Heart right ventricle (tissue), 16 donors: Measurements from ENCODE around the gene DIAPH3. TPM values are rescaled to one million over a fixed set of nuclear protein-coding genes. Genes with fewer than 3 reads are reported as not detected.

Experiments
- ATAC-seq, 8 donors: fragments of 200-7000 bp; cut with Tn5 transposase; one replicate each; pipeline ENCODE4 v1.9.1; 2020; ENCODE audit warnings: mild to moderate bottlenecking in 8 of 8, moderate library complexity in 8 of 8, moderate number of reproducible peaks in 1 of 8
- DNase-seq, 2 donors: peaks; one replicate each; pipeline ENCODE4 v3.0.0-alpha.2; 2020
- H3K27ac ChIP-seq, 10 donors: fragments of 200-600 bp; sonication (generic) in 2 of 10; one replicate each; pipeline versions ENCODE4 v1.5.0 to v1.8.0; 2020 to 2022; ENCODE audit warnings: mild to moderate bottlenecking in 3 of 10
- H3K27me3 ChIP-seq, 7 donors: fragments of 200-600 bp; one replicate each; pipeline ENCODE4 v1.8.0; 2021 to 2022; ENCODE audit warnings: mild to moderate bottlenecking in 2 of 7
- H3K36me3 ChIP-seq, 9 donors: fragments of 200-600 bp; sonication (generic) in 1 of 9; one replicate each; pipeline versions ENCODE4 v1.5.0 to v1.8.0; 2020 to 2022; ENCODE audit warnings: mild to moderate bottlenecking in 2 of 9
- H3K4me1 ChIP-seq, 9 donors: fragments of 200-600 bp; sonication (generic) in 1 of 9; one replicate each; pipeline versions ENCODE4 v1.5.0 to v1.8.0; 2020 to 2022; ENCODE audit warnings: mild to moderate bottlenecking in 4 of 9
- H3K4me3 ChIP-seq, 10 donors: fragments of 200-600 bp; sonication (generic) in 2 of 10; one replicate each; pipeline versions ENCODE4 v1.5.0 to v1.8.0; 2020 to 2022; ENCODE audit warnings: mild to moderate bottlenecking in 7 of 10, moderate library complexity in 2 of 10
- H3K9me3 ChIP-seq, 11 donors: fragments of 200-600 bp in 10 of 11; sonication (generic) in 2 of 11; one replicate each; pipeline versions ENCODE4 v1.5.0 to v1.8.0; 2013 to 2022; ENCODE audit warnings: mild to moderate bottlenecking in 2 of 11, control low read depth in 1 of 11, moderate library complexity in 1 of 11
- CTCF ChIP-seq, 9 donors: fragments of 200-600 bp; sonication (generic) in 2 of 9; IDR thresholded peaks; one replicate each; pipeline versions ENCODE4 v1.5.0 to v1.8.0; 2021 to 2022; ENCODE audit warnings: antibody characterized with exemption in 9 of 9, mild to moderate bottlenecking in 5 of 9, moderate library complexity in 1 of 9
- WGBS, 2 donors: extraction: QIAGEN DNeasy Blood & Tissue Kit; methylation state at CpG; one replicate each; pipeline ENCODE4 v1.1.7; 2013; ENCODE audit warnings: inconsistent platforms in 1 of 2; 5-methylcytosine and 5-hydroxymethylcytosine counted together
- intact Hi-C, 10 donors: fragments of 100-400 bp; cut with DNase I; formaldehyde crosslinking; loops; one replicate each; pipeline versions ENCODE4 v1.11.1 to v1.14.2; 2022
- polyA plus RNA-seq, 2 donors: library from polyadenylated mRNA; stranded (reverse); fragments of 200-250 nt; gene quantifications; one replicate each; pipeline ENCODE4 v1.2.3, GENCODE V29; 2013
- total RNA-seq, 10 donors: library from RNA; stranded (reverse); fragmentation: NEBNext Ultra II Directional in 3 of 10; extraction: Animal tissue kit (Norgen Biotek cat#: 25700) in 3 of 10; gene quantifications; one replicate each; pipeline versions ENCODE4 v1.2.1 to v1.2.4, GENCODE V29; 2021 to 2023
- donor health status: Arrhythmogenic right ventricular cardiomyopathy.
- donor health status: ischemic (EF 13 %, LVEDD 7.1; RV severe dilation, severe dysfunction).
- donor health status: healthy with polysubstance abuse.
- donor health status: DM: no; HTN: yes; CAD: no.
- donor health status: DM: no; HTN: no; CAD: no.
- donor health status: ischemic (EF 25% LVEDD 6.9; RV normal size, moderate dysfunction).
- donor health status: ischemic (EF 25% LVEDD 5.7; RV mildly dilated, moderate dysfunction).
- donor health status: healthy.
- donor health status: DM: yes; HTN: yes; CAD: no.
- donor health status: Ischemic cardiomyopathy.
- donor health status: ischemic (EF 35%, LVEDD 5.7; RV mildly dilated, moderate dysfunction).
- donor health status: nonischemic (EF 11% LVEDD 7.7; RV severe dilation, severe dysfunction).
- donor health status: DM: yes; HTN: yes; CAD: no.
- donor health status: PGD.
- donor health status: ischemic (EF 29% LVEDD 5.4; RV normal size, mild dysfunction).
- donor health status: nonischemic (EF 23%, LVEDD 6.1; RV moderate dilation, normal function).

The DIAPH3 gene
- total and polyA plus RNA-seq, 12 donors, result 0.04 to 2.2 (median 0.19) TPM

- no peak overlapping the region for H3K27ac ChIP-seq
- no peak overlapping the region for H3K4me3 ChIP-seq
- intact Hi-C loops, result no loop called here
- ATAC-seq (no peak), DNase-seq (no peak)
- WGBS, 2 donors, result 89% methylated on average over 2 of the region's 2 CpGs
- no peaks in the 10 kb centered on the region for H3K36me3 ChIP-seq
- no peak for TF ChIP-seq CTCF (IDR thresholded peaks at IDR 0.05)
- no peaks in the 10 kb centered on the region for H3K4me1 ChIP-seq
- H3K27me3 ChIP-seq, result no peaks in the 10 kb centered on the region
- no peaks in the 10 kb centered on the region for H3K9me3 ChIP-seq
Measured at GRCh38 chr13:59839186-59839585, 324.5 kb downstream of the DIAPH3 start.

GRCh38 chr13:59837101-59837500 is 326.6 kb downstream of the DIAPH3 start:
- TF ChIP-seq CTCF (IDR thresholded peaks at IDR 0.05), result no peak
- Histone ChIP-seq H3K27me3 (no peaks in the 10 kb centered on the region), H3K4me3 (no peak overlapping the region), H3K36me3 (no peaks in the 10 kb centered on the region), H3K9me3 (no peaks in the 10 kb centered on the region), H3K4me1 (no peaks in the 10 kb centered on the region), H3K27ac (no peak overlapping the region)
- no peak for DNase-seq
- intact Hi-C loops, result no loop called here
- no peak for ATAC-seq
- WGBS, 2 donors, result 59 to 68% methylated on average over 3 of the region's 3 CpGs

GRCh38 chr13:59835569-59835968 is 328.2 kb downstream of the DIAPH3 start:
- no peaks in the 10 kb centered on the region for H3K9me3 ChIP-seq
- 90 to 91% methylated on average over 2 of the region's 2 CpGs for WGBS, 2 donors
- intact Hi-C loops, result no loop called here
- H3K27me3 ChIP-seq, result no peaks in the 10 kb centered on the region
- H3K4me3 ChIP-seq, result no peak overlapping the region
- H3K4me1 ChIP-seq, result no peaks in the 10 kb centered on the region
- DNase-seq, result no peak
- ATAC-seq, result no peak
- no peak overlapping the region for H3K27ac ChIP-seq
- H3K36me3 ChIP-seq, result no peaks in the 10 kb centered on the region
- TF ChIP-seq CTCF (IDR thresholded peaks at IDR 0.05), result no peak

- ATAC-seq (no peak), DNase-seq (no peak)
- no peak for TF ChIP-seq CTCF (IDR thresholded peaks at IDR 0.05)
- intact Hi-C loops, result no loop called here
- no peak overlapping the region for H3K4me3 ChIP-seq
- H3K27ac ChIP-seq, result no peak overlapping the region
- H3K4me1 ChIP-seq, result no peaks in the 10 kb centered on the region
- no peaks in the 10 kb centered on the region for H3K36me3 ChIP-seq
- H3K9me3 ChIP-seq, result no peaks in the 10 kb centered on the region
- H3K27me3 ChIP-seq, result no peaks in the 10 kb centered on the region
Measured at GRCh38 chr13:59834801-59835200, 328.9 kb downstream of the DIAPH3 start.

- no peak for ATAC-seq
Measured at GRCh38 chr13:59829690-59830089, 334.0 kb downstream of the DIAPH3 start.

More at GRCh38 chr13:59829690-59830089, 334.0 kb downstream of the DIAPH3 start:
- no peaks in the 10 kb centered on the region for H3K27me3 ChIP-seq
- no peaks in the 10 kb centered on the region for H3K36me3 ChIP-seq
- no peak overlapping the region for H3K27ac ChIP-seq
- no peak for TF ChIP-seq CTCF (IDR thresholded peaks at IDR 0.05)
- intact Hi-C loops, result no loop called here
- H3K9me3 ChIP-seq, result no peaks in the 10 kb centered on the region
- no peak for DNase-seq
- H3K4me1 ChIP-seq, result no peaks in the 10 kb centered on the region
- no peak overlapping the region for H3K4me3 ChIP-seq
